Measurements from ENCODE around the gene MYL12A. TPM values are rescaled to one million over a fixed set of nuclear protein-coding genes. Genes with fewer than 3 reads are reported as not detected.

Gene MYL12A
- total and polyA plus RNA-seq, 3 experiments from 2014 or later: 338 to 3,038 (median 348) TPM

DNA sequence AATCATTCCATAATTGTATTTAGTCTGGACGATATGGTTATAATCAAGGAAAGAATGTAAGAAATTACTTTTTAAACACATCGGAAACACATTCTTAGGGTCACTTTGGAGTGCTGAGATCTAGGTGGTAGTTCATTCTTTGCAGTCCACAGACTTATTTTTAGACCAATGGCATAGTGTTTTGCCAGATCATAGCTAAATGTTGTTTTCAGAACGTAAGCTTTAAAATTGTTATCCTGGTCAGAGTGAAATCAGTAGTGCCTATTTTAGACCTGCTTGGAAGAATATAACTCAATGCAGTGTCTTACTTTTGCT, 4.3 kb downstream of the MYL12A start:
- Histone ChIP-seq H3K27ac (ENCODE audit: low read depth, low read length) (peak overlapping the region; percentile 34), H3K9me3 (ENCODE audit: low read length) (no peaks in the 10 kb centered on the region), H3K36me3 (ENCODE audit: insufficient read depth, low read length) (peaks cover 46% of the 10 kb centered on the region), H3K4me1 (ENCODE audit: insufficient read depth, low read length) (peaks cover 67% of the 10 kb centered on the region), H3K4me3 (ENCODE audit: low read length) (peak overlapping the region; percentile 35), H3K27me3 (ENCODE audit: insufficient read depth, low read length, poor library complexity, severe bottlenecking) (no peaks in the 10 kb centered on the region)
- Mint-ChIP-seq H3K4me3 (peak overlapping the region; percentile 62 to 86 (median 70)), H3K9me3 (no peaks in the 10 kb centered on the region), H3K27ac (peak overlapping the region in 7 of 8 donors; percentile 78 to 90 (median 87)), H3K36me3 (peaks cover 27 to 76% (median 33%) of the 10 kb centered on the region in 3 donors), H3K4me1 (peaks cover 58 to 82% (median 74%) of the 10 kb centered on the region in 3 donors), H3K27me3 (peaks cover 0 to 2% of the 10 kb centered on the region in 2 donors)
- ChIA-PET CTCF (interaction anchor here (1.0 kb wide), 2 partner anchors 10 to 414 kb away, joined by 4 read pairs; partner anchors contain the start of gene MYL12B), POLR2A (interaction anchor here (1.3 to 8.7 kb wide), 2 partner anchors 9 to 11 kb away, joined by 3 to 134 read pairs; partner anchors contain the start of gene MYL12B)
- no peak for DNase-seq

DNA sequence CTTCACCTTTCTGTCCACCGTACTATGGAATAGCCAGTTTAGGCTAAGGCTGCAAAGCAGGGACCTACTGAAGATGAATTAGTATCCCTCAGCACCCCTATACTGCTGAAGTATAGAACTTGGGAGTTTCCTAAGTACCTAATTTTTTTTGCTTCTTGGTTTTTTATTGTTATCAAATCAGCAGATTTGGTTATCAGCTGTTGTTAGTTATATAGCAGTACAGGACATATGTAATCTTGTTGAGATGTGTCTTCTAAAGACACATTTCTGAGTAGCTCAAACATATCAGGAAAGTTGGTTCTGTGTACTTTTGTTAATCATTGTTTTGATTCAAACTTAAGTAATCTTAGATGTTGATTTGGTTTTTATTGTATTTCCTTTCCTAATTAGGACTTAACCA, 5.2 kb downstream of the MYL12A start:
- H3K9me3 Mint-ChIP-seq: no peaks in the 10 kb centered on the region
- H3K9me3 ChIP-seq (ENCODE audit: low read length): no peaks in the 10 kb centered on the region
- no peaks in the 10 kb centered on the region for H3K27me3 Mint-ChIP-seq
- peaks cover 55% of the 10 kb centered on the region for H3K36me3 ChIP-seq (ENCODE audit: insufficient read depth, low read length)
- H3K4me3 ChIP-seq (ENCODE audit: low read length): peak overlapping the region; percentile 29
- ChIA-PET CTCF (no interaction called here), POLR2A (interaction anchor here (0.9 to 8.7 kb wide), 2 partner anchors 8 to 353 kb away, joined by 3 to 134 read pairs; partner anchors contain the start of gene MYL12B)
- no peak overlapping the region for H3K27ac ChIP-seq (ENCODE audit: low read depth, low read length)
- H3K36me3 Mint-ChIP-seq: peaks cover 28 to 77% (median 37%) of the 10 kb centered on the region in 3 donors
- peaks cover 66 to 84% (median 83%) of the 10 kb centered on the region in 3 donors for H3K4me1 Mint-ChIP-seq
- H3K4me1 ChIP-seq (ENCODE audit: insufficient read depth, low read length): peaks cover 76% of the 10 kb centered on the region
- peak overlapping the region; percentile 59 to 86 (median 70) for H3K4me3 Mint-ChIP-seq
- DNase-seq: no peak
- H3K27me3 ChIP-seq (ENCODE audit: insufficient read depth, low read length, poor library complexity, severe bottlenecking): no peaks in the 10 kb centered on the region
- peak overlapping the region; percentile 65 to 90 (median 82) for H3K27ac Mint-ChIP-seq

DNA sequence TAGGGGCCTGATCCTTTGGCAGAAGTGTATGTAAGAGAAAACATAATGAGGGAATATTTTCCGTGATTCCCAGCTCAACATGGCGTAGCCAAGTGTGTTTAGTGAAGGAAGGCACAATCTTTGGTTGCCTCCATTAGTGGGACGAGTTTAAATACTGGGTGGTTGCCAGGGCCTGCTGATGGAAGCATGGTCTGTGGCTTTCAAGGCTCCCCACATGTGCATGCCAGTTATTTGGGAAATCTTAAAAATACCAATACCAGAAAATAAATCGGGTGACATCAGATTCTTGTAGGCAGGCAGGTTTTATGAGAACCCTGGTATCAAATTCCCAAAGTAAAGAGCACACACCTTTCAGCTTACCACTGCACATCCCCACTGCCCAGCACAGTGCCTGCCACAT, 7.1 kb downstream of the MYL12A start:
- H3K27ac ChIP-seq (ENCODE audit: low read depth, low read length): no peak overlapping the region
- H3K4me1 ChIP-seq (ENCODE audit: insufficient read depth, low read length): peaks cover 93% of the 10 kb centered on the region
- ChIA-PET CTCF (interaction anchor here (2.6 kb wide), 1 partner anchor 8 kb away, joined by 17 read pairs; the partner anchor contains the start of gene MYL12A), POLR2A (interaction anchor here (0.7 kb wide), 1 partner anchor 17 kb away, joined by 3 read pairs; no protein-coding TSS in a partner anchor)
- peak overlapping the region; percentile 17 for H3K4me3 ChIP-seq (ENCODE audit: low read length)
- H3K27ac Mint-ChIP-seq: peak overlapping the region; percentile 49 to 100 (median 81)
- H3K36me3 Mint-ChIP-seq: peaks cover 27 to 75% (median 39%) of the 10 kb centered on the region in 3 donors
- no peaks in the 10 kb centered on the region for H3K9me3 ChIP-seq (ENCODE audit: low read length)
- no peak for DNase-seq
- no peaks in the 10 kb centered on the region for H3K27me3 ChIP-seq (ENCODE audit: insufficient read depth, low read length, poor library complexity, severe bottlenecking)
- H3K4me1 Mint-ChIP-seq: peaks cover 77 to 98% (median 95%) of the 10 kb centered on the region in 3 donors
- H3K9me3 Mint-ChIP-seq: no peaks in the 10 kb centered on the region
- peak overlapping the region in 2 of 7 donors; percentile 2 to 33 for H3K4me3 Mint-ChIP-seq
- peaks cover 63% of the 10 kb centered on the region for H3K36me3 ChIP-seq (ENCODE audit: insufficient read depth, low read length)
- no peaks in the 10 kb centered on the region for H3K27me3 Mint-ChIP-seq

DNA sequence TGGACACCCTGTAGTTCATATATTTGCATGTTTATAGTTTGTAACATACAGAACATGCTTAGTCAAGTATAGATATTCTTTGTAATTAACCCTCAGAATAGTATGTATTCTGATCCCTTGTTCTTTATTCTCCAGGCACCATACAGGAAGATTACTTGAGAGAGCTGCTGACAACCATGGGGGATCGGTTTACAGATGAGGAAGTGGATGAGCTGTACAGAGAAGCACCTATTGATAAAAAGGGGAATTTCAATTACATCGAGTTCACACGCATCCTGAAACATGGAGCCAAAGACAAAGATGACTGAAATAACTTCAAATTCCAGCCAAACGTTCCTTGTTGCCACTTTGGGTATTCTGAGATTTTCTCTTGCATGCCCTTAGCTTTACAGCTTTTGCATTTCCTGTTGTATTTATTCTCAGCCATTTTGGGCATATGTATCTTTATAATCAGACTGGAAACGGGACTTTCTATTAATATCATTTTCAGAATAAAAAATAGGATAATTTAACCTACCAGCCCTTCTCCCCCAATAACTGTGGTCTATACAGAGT, 8.1 kb downstream of the MYL12A start:
- Histone ChIP-seq H3K36me3 (ENCODE audit: insufficient read depth, low read length) (peaks cover 57% of the 10 kb centered on the region), H3K27ac (ENCODE audit: low read depth, low read length) (no peak overlapping the region), H3K27me3 (ENCODE audit: insufficient read depth, low read length, poor library complexity, severe bottlenecking) (no peaks in the 10 kb centered on the region), H3K4me3 (ENCODE audit: low read length) (no peak overlapping the region), H3K4me1 (ENCODE audit: insufficient read depth, low read length) (peaks cover 95% of the 10 kb centered on the region), H3K9me3 (ENCODE audit: low read length) (no peaks in the 10 kb centered on the region)
- Mint-ChIP-seq H3K27ac (peak overlapping the region; percentile 50 to 100 (median 80)), H3K36me3 (peaks cover 24 to 69% (median 37%) of the 10 kb centered on the region in 3 donors), H3K9me3 (no peaks in the 10 kb centered on the region), H3K4me1 (peaks cover 75 to 98% (median 96%) of the 10 kb centered on the region in 3 donors), H3K4me3 (peak overlapping the region in 5 of 7 donors; percentile 10 to 65 (median 21)), H3K27me3 (no peaks in the 10 kb centered on the region)
- ChIA-PET CTCF (interaction anchor here (2.6 kb wide), 1 partner anchor 9 kb away, joined by 17 read pairs; the partner anchor contains the start of gene MYL12A), POLR2A (interaction anchor here (1.9 kb wide), 1 partner anchor 8 kb away, joined by 9 read pairs; the partner anchor contains the start of gene MYL12A)
- no peak for DNase-seq

DNA sequence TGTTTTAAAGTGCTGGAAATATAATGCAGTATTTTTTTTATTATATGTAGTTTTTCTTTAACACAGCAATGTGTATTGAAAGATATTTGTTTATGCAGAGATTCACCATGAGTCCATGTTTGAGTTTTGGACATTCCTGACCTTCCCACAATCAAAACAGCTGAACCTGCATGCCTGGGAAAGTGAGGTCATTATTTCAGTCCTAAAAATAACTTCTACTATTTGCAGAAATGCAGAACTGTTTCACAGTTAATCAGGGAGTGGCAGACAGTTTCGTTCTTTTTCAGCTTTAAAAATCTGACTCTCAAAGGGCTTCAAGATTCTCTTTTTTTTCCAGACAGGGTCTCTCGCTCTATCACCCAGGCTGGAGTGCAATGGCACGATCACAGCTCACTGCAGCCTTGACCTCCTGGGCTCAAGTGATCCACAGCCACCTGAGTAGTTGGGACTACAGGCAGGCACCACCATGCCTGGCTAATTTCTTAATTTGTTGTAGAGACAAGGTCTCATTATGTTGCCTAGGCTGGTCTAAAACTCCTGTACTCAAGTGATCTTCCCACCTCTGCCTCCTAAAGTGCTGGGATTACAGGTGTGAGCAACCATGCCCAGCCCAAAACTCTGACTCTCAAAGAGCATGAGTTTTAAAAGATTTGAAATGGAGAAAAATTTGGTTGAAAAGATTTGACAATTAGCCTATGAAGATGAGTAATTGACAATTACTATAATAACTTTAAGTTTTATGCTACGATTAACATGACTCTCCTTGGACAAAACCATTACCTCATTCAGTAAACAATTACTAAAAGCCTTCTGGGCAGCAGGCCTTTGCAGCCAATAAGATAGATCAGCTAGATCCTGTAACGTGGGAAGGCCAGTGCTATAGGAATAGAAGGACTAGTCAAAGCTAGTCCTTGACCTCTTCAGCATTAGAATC, 9.4 kb downstream of the MYL12A start:
- H3K27ac ChIP-seq (ENCODE audit: low read depth, low read length): no peak overlapping the region
- DNase-seq: no peak

DNA sequence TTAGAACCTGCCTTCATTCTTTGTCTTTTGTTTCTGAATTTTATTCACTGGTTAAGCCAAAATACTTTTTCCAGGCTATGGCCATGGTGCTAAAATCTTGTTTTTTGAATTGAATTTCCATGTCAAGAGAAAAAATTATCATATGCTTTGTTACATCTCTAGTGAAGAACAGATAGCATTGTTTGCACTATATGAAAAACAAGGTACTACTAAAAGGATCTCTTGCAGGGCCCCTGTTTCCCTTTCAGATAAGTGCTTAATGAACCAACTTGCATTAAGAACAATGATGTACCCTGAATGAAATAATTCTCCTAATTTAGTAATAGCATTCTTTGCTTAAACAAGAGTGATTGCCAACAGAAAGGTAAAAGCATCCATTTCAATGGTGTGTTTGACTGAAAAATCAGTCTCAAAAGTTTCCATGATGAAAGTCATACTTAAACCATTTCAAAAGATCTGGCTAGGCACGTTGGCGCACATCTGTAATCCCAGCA, 10.1 kb downstream of the MYL12A start:
- Mint-ChIP-seq H3K9me3 (no peaks in the 10 kb centered on the region), H3K27me3 (no peaks in the 10 kb centered on the region), H3K27ac (peak overlapping the region; percentile 24 to 100 (median 82)), H3K4me3 (peak overlapping the region in 1 of 7 donors; percentile 74), H3K4me1 (peaks cover 66 to 88% (median 86%) of the 10 kb centered on the region in 3 donors), H3K36me3 (peaks cover 23 to 75% (median 36%) of the 10 kb centered on the region in 3 donors)
- POLR2A ChIA-PET: no interaction called here
- Histone ChIP-seq H3K27me3 (ENCODE audit: insufficient read depth, low read length, poor library complexity, severe bottlenecking) (no peaks in the 10 kb centered on the region), H3K4me3 (ENCODE audit: low read length) (no peak overlapping the region), H3K4me1 (ENCODE audit: insufficient read depth, low read length) (peaks cover 81% of the 10 kb centered on the region), H3K36me3 (ENCODE audit: insufficient read depth, low read length) (peaks cover 56% of the 10 kb centered on the region), H3K27ac (ENCODE audit: low read depth, low read length) (no peak overlapping the region), H3K9me3 (ENCODE audit: low read length) (no peaks in the 10 kb centered on the region)
- no peak for DNase-seq
- CTCF ChIA-PET: no interaction called here

More for the DNA sequence above, 9.4 kb downstream of the MYL12A start:
- Mint-ChIP-seq H3K36me3 (peaks cover 23 to 77% (median 36%) of the 10 kb centered on the region in 3 donors), H3K4me1 (peaks cover 71 to 93% (median 92%) of the 10 kb centered on the region in 3 donors), H3K4me3 (peak overlapping the region in 2 of 7 donors; percentile 30 to 74), H3K27me3 (no peaks in the 10 kb centered on the region), H3K27ac (peak overlapping the region; percentile 45 to 100 (median 75)), H3K9me3 (no peaks in the 10 kb centered on the region)
- H3K9me3 ChIP-seq (ENCODE audit: low read length): no peaks in the 10 kb centered on the region
- peaks cover 56% of the 10 kb centered on the region for H3K36me3 ChIP-seq (ENCODE audit: insufficient read depth, low read length)
- ChIA-PET POLR2A (interaction anchor here (1.9 kb wide), 1 partner anchor 9 kb away, joined by 9 read pairs; the partner anchor contains the start of gene MYL12A), CTCF (interaction anchor here (2.6 kb wide), 1 partner anchor 11 kb away, joined by 17 read pairs; the partner anchor contains the start of gene MYL12A)
- no peaks in the 10 kb centered on the region for H3K27me3 ChIP-seq (ENCODE audit: insufficient read depth, low read length, poor library complexity, severe bottlenecking)
- no peak overlapping the region for H3K4me3 ChIP-seq (ENCODE audit: low read length)
- H3K4me1 ChIP-seq (ENCODE audit: insufficient read depth, low read length): peaks cover 88% of the 10 kb centered on the region

DNA sequence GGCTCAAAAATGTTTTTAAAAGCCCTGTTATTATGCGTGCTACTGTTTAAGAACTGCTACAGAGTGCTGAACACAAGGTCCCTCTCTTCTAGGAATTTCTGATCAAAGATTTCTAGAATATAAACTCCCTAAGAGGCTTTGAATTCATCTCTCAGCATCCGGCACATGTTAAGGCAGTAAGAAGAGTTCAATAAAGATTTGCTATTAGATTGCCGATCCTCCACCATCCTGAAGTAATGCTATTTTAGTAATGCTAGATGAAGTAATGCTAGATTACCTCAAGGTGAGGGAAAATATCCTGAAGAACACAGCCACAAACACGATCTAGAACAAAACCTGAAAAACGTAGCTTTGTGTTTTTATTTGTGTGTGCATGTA, 13.4 kb downstream of the MYL12A start:
- peak overlapping the region; percentile 90 to 99 (median 98) for H3K4me3 Mint-ChIP-seq
- CTCF ChIA-PET: interaction anchor here (0.6 to 3.1 kb wide), 7 partner anchors 9 to 335 kb away, joined by 3 to 32 read pairs (median 6); partner anchors contain the start of gene MYL12A

More for the DNA sequence above, 13.4 kb downstream of the MYL12A start:
- H3K4me1 Mint-ChIP-seq: peaks cover 67 to 88% (median 86%) of the 10 kb centered on the region in 3 donors
- peak overlapping the region; percentile 96 to 100 (median 100) for H3K27ac Mint-ChIP-seq
- Histone ChIP-seq H3K27me3 (ENCODE audit: insufficient read depth, low read length, poor library complexity, severe bottlenecking) (no peaks in the 10 kb centered on the region), H3K36me3 (ENCODE audit: insufficient read depth, low read length) (peaks cover 25% of the 10 kb centered on the region), H3K9me3 (ENCODE audit: low read length) (no peaks in the 10 kb centered on the region), H3K4me1 (ENCODE audit: insufficient read depth, low read length) (peaks cover 77% of the 10 kb centered on the region), H3K27ac (ENCODE audit: low read depth, low read length) (peak overlapping the region; percentile 95), H3K4me3 (ENCODE audit: low read length) (peak overlapping the region; percentile 82)
- peaks cover 5 to 52% (median 11%) of the 10 kb centered on the region in 3 donors for H3K36me3 Mint-ChIP-seq
- H3K27me3 Mint-ChIP-seq: no peaks in the 10 kb centered on the region
- H3K9me3 Mint-ChIP-seq: no peaks in the 10 kb centered on the region
- DNase-seq: no peak
- POLR2A ChIA-PET: interaction anchor here (0.6 to 3.1 kb wide), 10 partner anchors 12 to 342 kb away, joined by 3 to 134 read pairs (median 3); partner anchors contain the start of gene MYL12A

All from CD8-positive, alpha-beta memory T cell (primary cell).